HepG2 (cell line): Measurements from ENCODE around the gene VCAN. TPM values are rescaled to one million over a fixed set of nuclear protein-coding genes. Genes with fewer than 3 reads are reported as not detected.

ENCODE experiments used
- DDIT3 ChIP-seq: sonication (generic); formaldehyde crosslinking; IDR thresholded peaks from 2 replicates; pipeline ENCODE4 v1.4.0; 2020; ENCODE audit warnings: mild to moderate bottlenecking, missing genetic modification reagents
- FOXP4 ChIP-seq: sonication (generic); formaldehyde crosslinking; IDR thresholded peaks from 2 replicates; pipeline ENCODE4 v1.4.0; 2020; ENCODE audit warnings: missing genetic modification reagents
- HNF1B ChIP-seq: sonication (generic); formaldehyde crosslinking; IDR thresholded peaks from 2 replicates; pipeline ENCODE4 v1.5.1; 2020; ENCODE audit warnings: mild to moderate bottlenecking, moderate library complexity, missing genetic modification reagents
- IKZF5 ChIP-seq: IDR thresholded peaks from 2 replicates; pipeline ENCODE4 v1.6.1; 2018; ENCODE audit warnings: missing genetic modification reagents, mild to moderate bottlenecking, missing compliant biosample characterization
- JARID2 ChIP-seq: sonication (generic); formaldehyde crosslinking; IDR thresholded peaks from 2 replicates; pipeline ENCODE4 v1.8.1; 2023; ENCODE audit warnings: missing genetic modification reagents, inconsistent platforms; ENCODE audit not compliant: insufficient replicate concordance
- KDM2A ChIP-seq: sonication (generic); formaldehyde crosslinking; IDR thresholded peaks from 2 replicates; pipeline ENCODE4 v1.4.0; 2020; ENCODE audit warnings: low read depth, missing genetic modification reagents, borderline replicate concordance
- NPAS2 ChIP-seq: sonication (generic); formaldehyde crosslinking; IDR thresholded peaks from 2 replicates; pipeline ENCODE4 v1.8.0; 2022; ENCODE audit warnings: mild to moderate bottlenecking, missing genetic modification reagents, borderline replicate concordance
- SMAD3 ChIP-seq: sonication (generic); formaldehyde crosslinking; IDR thresholded peaks from 2 replicates; pipeline ENCODE4 v1.4.0; 2020; ENCODE audit warnings: missing genetic modification reagents
- ZNF160 ChIP-seq: sonication (generic); formaldehyde crosslinking; IDR thresholded peaks from 2 replicates; pipeline ENCODE4 v1.8.0; 2022; ENCODE audit warnings: mild to moderate bottlenecking, inconsistent platforms, missing genetic modification reagents
- ZNF20 ChIP-seq: sonication (generic); formaldehyde crosslinking; IDR thresholded peaks from 2 replicates; pipeline ENCODE4 v1.4.0; 2020; ENCODE audit warnings: mild to moderate bottlenecking, moderate library complexity, missing genetic modification reagents
- ZNF782 ChIP-seq: sonication (generic); formaldehyde crosslinking; IDR thresholded peaks from 2 replicates; pipeline ENCODE4 v1.4.0; 2020; ENCODE audit warnings: missing genetic modification reagents, mild to moderate bottlenecking, borderline replicate concordance
- ZSCAN31 ChIP-seq: sonication (generic); formaldehyde crosslinking; IDR thresholded peaks from 2 replicates; pipeline ENCODE4 v1.5.0; 2020; ENCODE audit warnings: low read depth, mild to moderate bottlenecking, missing genetic modification reagents
- polyA plus RNA-seq, 8 experiments: library from polyadenylated mRNA; depleted of rRNA in 3 of 8; stranded (reverse) in 7 of 8; unstranded in 1 of 8; fragments of >200 nt; fragmentation: Illumina TruSeq in 4 of 8; extraction: Trizol in 4 of 8; gene quantifications; 2 replicates each; pipeline versions ENCODE4 v1.2.1 to v1.2.3, GENCODE V29; 2011 to 2016; ENCODE audit warnings: low read depth in 4 of 8, missing spikeins in 1 of 8, mixed read lengths in 1 of 8; ENCODE audit not compliant: insufficient read depth in 1 of 8
- total RNA-seq, 5 experiments: library from RNA; depleted of rRNA; stranded (reverse); fragments of >200 nt; fragmentation: Illumina TruSeq; extraction: Trizol; gene quantifications; 2 replicates each; pipeline ENCODE4 v1.2.3, GENCODE V29; 2016; ENCODE audit warnings: low read depth in 1 of 5
- TF ChIP-seq, protein P1 (sequence below): IDR thresholded peaks from 2 replicates; pipeline ENCODE4 v1.6.1; 2012; ENCODE audit warnings: low read length, improper control_type of control experiment
- TF ChIP-seq, protein P2 (sequence below): sonication (generic); formaldehyde crosslinking; IDR thresholded peaks from 2 replicates; pipeline ENCODE4 v1.4.0; 2020; ENCODE audit warnings: missing genetic modification reagents, borderline replicate concordance
- TF ChIP-seq, protein P3 (sequence below): sonication (generic); formaldehyde crosslinking; IDR thresholded peaks from 2 replicates; pipeline ENCODE4 v1.4.0; 2020; ENCODE audit warnings: mild to moderate bottlenecking, missing genetic modification reagents
- TF ChIP-seq, protein P4 (sequence below): IDR thresholded peaks from 2 replicates; pipeline ENCODE4 v1.6.1; 2016; ENCODE audit warnings: missing biosample characterization, missing genetic modification reagents, low read depth

Gene VCAN
- total and polyA plus RNA-seq, 2 of the 13 experiments (the other 11 are each of a cell fraction or from before 2014, with no cell fraction given): 1.2 to 3.5 TPM

GRCh38 chr5:83474161-83474796 is 2.7 kb downstream of the VCAN start (continued):
- TF ChIP-seq, protein P1, sequence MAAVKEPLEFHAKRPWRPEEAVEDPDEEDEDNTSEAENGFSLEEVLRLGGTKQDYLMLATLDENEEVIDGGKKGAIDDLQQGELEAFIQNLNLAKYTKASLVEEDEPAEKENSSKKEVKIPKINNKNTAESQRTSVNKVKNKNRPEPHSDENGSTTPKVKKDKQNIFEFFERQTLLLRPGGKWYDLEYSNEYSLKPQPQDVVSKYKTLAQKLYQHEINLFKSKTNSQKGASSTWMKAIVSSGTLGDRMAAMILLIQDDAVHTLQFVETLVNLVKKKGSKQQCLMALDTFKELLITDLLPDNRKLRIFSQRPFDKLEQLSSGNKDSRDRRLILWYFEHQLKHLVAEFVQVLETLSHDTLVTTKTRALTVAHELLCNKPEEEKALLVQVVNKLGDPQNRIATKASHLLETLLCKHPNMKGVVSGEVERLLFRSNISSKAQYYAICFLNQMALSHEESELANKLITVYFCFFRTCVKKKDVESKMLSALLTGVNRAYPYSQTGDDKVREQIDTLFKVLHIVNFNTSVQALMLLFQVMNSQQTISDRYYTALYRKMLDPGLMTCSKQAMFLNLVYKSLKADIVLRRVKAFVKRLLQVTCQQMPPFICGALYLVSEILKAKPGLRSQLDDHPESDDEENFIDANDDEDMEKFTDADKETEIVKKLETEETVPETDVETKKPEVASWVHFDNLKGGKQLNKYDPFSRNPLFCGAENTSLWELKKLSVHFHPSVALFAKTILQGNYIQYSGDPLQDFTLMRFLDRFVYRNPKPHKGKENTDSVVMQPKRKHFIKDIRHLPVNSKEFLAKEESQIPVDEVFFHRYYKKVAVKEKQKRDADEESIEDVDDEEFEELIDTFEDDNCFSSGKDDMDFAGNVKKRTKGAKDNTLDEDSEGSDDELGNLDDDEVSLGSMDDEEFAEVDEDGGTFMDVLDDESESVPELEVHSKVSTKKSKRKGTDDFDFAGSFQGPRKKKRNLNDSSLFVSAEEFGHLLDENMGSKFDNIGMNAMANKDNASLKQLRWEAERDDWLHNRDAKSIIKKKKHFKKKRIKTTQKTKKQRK: no peak
- no peak for TF ChIP-seq SMAD3 (CRISPR knock-in tag)
- TF ChIP-seq ZNF160 (CRISPR knock-in tag): no peak
- TF ChIP-seq, protein P2, sequence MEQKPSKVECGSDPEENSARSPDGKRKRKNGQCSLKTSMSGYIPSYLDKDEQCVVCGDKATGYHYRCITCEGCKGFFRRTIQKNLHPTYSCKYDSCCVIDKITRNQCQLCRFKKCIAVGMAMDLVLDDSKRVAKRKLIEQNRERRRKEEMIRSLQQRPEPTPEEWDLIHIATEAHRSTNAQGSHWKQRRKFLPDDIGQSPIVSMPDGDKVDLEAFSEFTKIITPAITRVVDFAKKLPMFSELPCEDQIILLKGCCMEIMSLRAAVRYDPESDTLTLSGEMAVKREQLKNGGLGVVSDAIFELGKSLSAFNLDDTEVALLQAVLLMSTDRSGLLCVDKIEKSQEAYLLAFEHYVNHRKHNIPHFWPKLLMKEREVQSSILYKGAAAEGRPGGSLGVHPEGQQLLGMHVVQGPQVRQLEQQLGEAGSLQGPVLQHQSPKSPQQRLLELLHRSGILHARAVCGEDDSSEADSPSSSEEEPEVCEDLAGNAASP (CRISPR knock-in tag): no peak
- no peak for TF ChIP-seq ZNF782
- TF ChIP-seq, protein P3, sequence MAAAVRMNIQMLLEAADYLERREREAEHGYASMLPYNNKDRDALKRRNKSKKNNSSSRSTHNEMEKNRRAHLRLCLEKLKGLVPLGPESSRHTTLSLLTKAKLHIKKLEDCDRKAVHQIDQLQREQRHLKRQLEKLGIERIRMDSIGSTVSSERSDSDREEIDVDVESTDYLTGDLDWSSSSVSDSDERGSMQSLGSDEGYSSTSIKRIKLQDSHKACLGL (CRISPR knock-in tag): peak; percentile 30; the same call in 1 of the 2 replicates
- no peak for TF ChIP-seq NPAS2 (CRISPR knock-in tag)
- TF ChIP-seq ZSCAN31 (CRISPR knock-in tag): no peak
- no peak for TF ChIP-seq DDIT3 (CRISPR knock-in tag)
- no peak for TF ChIP-seq FOXP4 (CRISPR knock-in tag)
- TF ChIP-seq IKZF5 (CRISPR knock-in tag): no peak
- no peak for TF ChIP-seq HNF1B (CRISPR knock-in tag)
- TF ChIP-seq JARID2: no peak
- TF ChIP-seq ZNF20 (CRISPR knock-in tag): no peak
- TF ChIP-seq, protein P4, sequence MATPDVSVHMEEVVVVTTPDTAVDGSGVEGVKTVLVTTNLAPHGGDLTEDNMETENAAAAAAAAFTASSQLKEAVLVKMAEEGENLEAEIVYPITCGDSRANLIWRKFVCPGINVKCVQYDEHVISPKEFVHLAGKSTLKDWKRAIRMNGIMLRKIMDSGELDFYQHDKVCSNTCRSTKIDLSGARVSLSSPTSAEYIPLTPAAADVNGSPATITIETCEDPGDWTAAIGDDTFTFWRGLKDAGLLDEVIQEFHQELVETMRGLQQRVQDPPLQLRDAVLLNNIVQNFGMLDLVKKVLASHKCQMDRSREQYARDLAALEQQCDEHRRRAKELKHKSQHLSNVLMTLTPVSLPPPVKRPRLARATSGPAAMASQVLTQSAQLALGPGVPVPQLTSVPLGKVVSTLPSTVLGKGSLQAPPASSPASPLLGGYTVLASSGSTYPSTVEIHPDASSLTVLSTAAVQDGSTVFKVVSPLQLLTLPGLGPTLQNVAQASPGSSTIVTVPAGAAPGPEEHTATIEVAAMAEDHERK (CRISPR knock-in tag): no peak
- TF ChIP-seq KDM2A: peak; percentile 36; the same call in 1 of the 2 replicates
